ENCODE data around the gene ASGR2.
"Not testable (repeated sequence)": the region's sequence is repeated elsewhere in the genome, so short reads cannot be mapped to it uniquely, and the experiment has no call there.

DNA sequence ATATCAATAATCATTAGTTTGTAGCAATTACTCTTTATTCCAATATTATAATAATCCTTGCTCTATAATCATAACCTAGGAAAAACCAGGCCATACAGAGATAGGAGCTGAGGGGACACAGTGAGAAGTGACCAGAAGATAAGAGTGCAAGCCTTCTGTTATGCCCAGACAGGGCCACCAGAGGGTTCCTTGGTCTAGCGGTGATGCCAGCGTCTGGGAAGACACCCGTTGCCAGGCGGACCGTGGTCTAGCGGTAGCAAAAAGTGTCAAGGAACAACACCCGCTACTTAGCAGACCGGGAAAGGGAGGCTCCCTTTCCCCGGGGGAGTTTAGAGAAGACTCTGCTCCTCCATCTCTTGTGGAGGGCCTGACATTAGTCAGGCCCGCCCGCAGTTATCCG lies 11.8 kb upstream of the ASGR2 start:
- TF ChIP-seq, protein P1, sequence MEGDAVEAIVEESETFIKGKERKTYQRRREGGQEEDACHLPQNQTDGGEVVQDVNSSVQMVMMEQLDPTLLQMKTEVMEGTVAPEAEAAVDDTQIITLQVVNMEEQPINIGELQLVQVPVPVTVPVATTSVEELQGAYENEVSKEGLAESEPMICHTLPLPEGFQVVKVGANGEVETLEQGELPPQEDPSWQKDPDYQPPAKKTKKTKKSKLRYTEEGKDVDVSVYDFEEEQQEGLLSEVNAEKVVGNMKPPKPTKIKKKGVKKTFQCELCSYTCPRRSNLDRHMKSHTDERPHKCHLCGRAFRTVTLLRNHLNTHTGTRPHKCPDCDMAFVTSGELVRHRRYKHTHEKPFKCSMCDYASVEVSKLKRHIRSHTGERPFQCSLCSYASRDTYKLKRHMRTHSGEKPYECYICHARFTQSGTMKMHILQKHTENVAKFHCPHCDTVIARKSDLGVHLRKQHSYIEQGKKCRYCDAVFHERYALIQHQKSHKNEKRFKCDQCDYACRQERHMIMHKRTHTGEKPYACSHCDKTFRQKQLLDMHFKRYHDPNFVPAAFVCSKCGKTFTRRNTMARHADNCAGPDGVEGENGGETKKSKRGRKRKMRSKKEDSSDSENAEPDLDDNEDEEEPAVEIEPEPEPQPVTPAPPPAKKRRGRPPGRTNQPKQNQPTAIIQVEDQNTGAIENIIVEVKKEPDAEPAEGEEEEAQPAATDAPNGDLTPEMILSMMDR (IDR thresholded peaks at IDR 0.05) = not testable (repeated sequence)
- not testable (repeated sequence) for TF ChIP-seq POLR2A (IDR thresholded peaks at IDR 0.05)

Measured in transverse colon (tissue), 3 donors.